Stimulated activated CD4-positive, alpha-beta T cell treated with anti-CD3 and anti-CD28 coated beads, Interleukin-1b, Interleukin-23, amount 100 ng/mL, for 48 hours (primary cell): Measurements from ENCODE around the gene AZIN2.
"Not testable (repeated sequence)": the region's sequence is repeated elsewhere in the genome, so short reads cannot be mapped to it uniquely, and the experiment has no call there.

Experiments
- DNase-seq: peaks from one replicate; pipeline ENCODE4 v3.0.0-alpha.2; 2020

Gene AZIN2

GRCh38 chr1:33131191-33131590, 50.2 kb downstream of the AZIN2 start:
- DNase-seq: no peak

DNA sequence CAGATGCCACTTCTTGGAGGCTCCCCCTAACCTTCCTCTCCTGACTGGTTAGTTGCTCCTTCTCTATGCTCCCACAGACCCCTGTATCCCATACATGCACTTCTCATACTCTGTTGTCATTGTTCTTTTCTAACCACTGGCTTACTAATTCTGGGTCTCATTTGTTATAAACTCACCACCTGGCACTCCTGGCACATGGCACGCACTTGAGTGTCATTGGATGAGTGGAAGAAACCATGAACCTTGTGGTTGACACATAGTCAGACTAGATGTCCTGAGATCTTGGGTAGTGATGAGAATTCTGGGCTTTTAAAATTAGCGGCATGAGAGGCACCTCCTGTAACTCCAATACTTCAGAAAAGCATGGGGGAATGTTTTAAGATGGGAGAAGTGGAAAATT, 51.6 kb downstream of the AZIN2 start:
- DNase-seq: peak; percentile 28

DNA sequence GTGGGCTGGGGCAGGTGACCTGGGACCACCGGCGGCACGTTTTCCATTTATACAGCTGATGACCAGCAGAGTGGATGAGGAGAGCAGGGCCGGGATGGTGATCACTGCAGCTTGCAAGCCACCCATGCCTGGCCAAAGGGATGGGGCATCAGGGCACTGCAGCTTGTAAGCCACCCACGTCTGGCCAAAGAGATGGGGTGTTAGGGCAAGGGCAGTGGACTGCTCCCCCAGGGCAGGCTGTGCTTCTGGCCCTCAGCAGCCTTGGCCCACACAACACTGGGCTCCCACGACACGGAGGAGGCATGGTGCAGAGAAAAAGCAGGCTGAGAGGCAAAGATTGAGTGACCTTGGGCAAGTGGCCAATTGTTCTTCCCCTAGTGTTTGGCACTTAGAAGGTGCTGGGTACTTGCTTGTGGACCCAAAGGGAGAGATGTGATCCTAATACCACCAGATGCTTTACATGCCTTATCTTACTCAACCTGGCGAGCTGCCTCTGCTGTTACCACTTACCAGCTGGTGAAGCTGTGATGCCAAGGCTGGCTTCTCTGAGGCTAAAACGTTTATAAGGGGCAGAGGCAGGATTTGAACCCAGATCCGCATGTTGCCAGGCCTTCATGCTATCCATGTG, 52.6 kb downstream of the AZIN2 start:
- DNase-seq: no peak

DNA sequence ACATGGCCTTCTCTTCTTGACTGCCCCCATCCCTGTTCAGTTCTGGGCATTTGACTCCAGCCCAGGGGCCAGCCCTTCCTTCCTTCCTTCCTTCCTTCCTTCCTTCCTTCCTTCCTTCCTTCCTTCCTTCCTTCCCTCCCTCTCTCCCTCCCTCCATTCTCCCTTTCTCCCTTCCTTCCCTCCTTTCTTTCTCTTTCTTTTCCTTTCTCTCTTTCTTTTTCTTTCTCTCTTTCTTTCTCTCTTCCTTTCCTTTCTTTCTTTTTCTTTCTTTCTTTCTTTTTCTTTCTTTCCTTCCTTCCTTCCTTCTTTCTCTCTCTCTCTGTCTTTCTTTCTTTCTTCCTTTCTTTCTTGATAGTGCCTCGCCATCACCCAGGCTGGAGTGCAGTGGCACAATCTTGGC, 55.1 kb downstream of the AZIN2 start:
- not testable (repeated sequence) for DNase-seq

DNA sequence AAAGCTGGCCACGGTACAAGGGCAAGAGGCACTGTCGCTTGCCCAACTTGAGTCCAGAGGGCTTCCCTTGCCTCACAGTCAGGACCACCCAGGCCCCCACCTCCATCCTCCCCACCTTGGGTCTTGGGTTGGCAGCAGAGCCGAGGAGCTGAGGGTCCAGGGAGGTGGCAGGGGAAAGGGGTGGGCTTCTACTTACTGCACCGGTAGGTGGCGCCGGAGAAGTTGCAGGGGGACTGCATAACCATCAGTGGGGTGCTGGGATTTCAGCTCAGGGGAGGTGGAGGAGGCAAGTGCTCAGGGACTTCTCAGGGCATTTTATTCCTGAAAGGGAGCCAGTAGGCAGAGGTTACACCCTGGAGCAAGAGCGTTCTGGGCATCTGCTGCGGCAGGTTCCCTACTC, 56.8 kb downstream of the AZIN2 start:
- no peak for DNase-seq

DNA sequence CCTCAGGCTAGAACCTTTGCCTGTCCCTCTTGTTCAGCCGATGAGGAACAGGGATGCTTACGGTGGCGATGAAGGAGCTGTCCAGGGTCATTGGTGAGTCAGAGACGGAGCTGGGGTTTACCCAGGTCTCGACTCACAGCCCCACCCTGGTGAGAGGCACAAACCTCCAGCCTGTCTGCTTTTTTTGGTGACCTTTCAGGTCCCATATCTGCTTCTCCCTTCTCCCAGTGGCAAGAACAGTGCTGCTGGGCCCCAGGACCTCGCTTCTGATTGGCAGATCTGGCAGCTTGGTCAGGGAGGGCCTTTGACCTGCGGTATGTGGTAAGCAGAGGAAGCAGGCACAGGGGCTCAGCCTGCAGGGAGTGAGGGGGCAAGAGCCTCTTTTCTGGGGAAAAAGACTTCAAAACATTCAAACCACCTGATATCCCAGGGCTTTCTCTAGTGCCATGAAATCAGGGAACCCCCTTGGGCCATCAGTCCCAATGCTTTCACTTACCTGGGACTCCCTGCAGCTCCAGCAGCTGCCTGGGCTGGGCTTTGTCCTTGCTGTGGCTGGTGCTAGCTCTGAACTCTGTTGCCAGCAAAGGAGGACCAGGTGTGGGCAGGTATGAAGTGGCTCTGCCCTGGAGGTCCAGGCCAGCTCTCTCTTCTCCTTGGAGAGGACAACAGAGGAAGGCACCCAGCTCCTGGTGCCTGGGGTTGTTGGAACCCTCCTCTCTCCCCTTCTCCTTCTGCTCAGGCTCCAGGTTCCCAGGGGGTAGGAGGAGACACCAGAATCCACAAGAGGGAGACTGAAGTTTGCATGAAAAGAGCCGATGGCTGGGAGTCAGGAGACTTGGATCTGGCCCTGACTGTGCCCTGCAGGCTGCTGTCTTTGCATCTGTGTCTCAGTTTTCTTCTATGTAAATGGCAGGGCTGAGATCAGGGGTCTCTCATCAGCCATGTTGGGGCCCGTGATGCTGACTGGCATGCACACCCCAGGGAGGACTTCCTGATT, 59.5 kb downstream of the AZIN2 start:
- no peak for DNase-seq

- no peak for DNase-seq
Measured at GRCh38 chr1:33141216-33141615, 60.3 kb downstream of the AZIN2 start.

DNA sequence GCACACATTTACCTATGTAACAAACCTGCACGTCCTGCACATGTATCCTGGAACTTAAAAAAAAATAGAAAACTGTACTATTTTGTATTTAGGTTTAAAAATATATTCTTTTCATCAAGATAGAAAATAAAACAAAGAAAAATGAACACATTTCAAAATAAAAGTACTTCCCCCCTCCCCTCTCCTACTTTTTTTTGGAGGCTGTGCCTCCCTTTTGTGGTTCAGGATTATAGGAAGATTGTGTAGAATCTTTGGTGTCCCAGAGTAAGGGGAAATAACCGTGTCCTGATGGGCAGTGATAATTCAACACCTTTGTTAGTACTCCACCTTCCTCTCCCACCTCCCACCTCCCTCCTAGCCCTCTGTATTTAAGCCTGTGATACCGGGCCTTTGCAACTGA, 60.8 kb downstream of the AZIN2 start:
- DNase-seq: no peak

DNA sequence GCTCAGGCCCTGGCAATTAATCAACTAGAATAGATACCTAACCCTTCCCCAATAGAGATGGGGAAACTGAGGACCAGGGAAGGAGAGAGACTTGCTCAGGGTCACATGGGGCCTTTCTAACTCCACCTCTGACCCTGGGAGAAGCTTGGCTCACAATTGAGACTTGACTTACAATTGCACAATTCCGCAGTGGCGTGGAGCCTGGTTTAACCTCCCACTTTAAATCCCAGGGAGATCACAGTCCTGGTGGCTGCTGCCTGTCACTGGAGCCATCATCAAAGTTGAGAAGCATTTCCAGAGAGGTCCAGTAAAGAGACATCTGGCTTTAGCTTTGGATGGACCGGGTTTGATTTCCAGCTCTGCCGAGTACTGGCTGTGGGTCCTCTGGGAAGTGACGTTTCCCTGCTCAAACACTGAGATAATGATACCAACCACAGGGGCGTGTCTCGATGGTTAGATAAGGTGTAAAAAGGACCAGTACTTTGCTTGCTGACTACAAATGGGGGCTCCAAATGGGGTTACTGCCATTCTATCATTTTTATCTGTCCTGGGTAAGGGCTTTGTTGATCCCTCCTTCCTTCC, 61.6 kb downstream of the AZIN2 start:
- no peak for DNase-seq

GRCh38 chr1:33143176-33143575, 62.2 kb downstream of the AZIN2 start:
- no peak for DNase-seq

GRCh38 chr1:33143698-33144097, 62.7 kb downstream of the AZIN2 start:
- no peak for DNase-seq

DNA sequence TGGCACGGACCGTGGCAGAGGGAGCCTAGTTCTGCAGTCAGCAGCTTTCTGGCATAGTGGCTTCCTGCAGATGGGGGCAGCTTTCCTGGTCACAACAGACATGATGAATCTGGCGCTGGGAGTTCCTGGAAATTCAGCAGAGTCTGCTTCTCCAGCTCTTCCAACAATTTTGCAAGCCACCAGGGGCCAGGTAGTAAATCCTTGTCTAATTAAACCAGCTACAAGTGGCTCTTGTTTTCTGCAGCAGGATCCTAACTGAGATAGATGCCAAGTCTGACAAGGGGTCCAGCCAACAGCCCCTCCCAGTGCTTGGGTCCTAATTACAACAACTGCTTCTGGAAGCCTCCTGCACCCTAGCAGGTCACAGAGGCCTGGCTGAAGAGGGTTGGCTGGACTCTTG, 65.0 kb downstream of the AZIN2 start:
- DNase-seq: no peak

- DNase-seq: no peak
Measured at GRCh38 chr1:33147275-33147996, 66.5 kb downstream of the AZIN2 start.

DNA sequence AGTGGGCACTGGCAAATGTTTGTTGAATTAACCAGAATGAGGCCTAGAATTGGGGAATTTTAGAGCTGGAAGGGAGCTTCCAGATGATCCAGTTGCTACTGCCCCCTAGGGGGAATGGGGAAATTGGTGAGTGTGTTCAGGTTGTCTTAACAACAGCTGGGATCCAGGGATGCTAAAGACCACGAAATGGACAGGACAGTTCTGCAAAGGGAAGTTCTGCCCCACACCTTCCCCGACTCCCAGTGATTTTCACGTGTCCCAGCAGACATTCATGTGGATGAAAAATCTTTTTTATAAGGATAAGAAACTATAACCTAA, 67.0 kb downstream of the AZIN2 start:
- DNase-seq: no peak

DNA sequence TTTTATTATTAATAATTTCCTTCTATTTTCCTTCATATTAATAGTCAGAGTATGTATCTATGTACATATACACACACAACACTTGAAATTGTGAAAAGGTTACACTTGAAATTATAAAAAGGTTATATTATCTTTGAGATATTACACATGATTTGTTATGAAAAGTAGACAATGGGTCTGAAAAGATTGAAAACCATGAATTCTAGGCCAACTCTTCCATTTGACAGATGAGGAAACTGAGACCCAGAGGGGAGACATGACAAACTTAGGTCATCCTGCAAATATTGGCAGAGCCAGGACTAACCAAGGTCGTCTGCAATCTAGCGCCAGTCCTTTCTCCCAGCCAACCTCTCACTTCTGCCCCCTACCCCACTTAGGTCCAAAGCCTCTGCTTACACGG, 67.7 kb downstream of the AZIN2 start:
- DNase-seq: no peak

DNA sequence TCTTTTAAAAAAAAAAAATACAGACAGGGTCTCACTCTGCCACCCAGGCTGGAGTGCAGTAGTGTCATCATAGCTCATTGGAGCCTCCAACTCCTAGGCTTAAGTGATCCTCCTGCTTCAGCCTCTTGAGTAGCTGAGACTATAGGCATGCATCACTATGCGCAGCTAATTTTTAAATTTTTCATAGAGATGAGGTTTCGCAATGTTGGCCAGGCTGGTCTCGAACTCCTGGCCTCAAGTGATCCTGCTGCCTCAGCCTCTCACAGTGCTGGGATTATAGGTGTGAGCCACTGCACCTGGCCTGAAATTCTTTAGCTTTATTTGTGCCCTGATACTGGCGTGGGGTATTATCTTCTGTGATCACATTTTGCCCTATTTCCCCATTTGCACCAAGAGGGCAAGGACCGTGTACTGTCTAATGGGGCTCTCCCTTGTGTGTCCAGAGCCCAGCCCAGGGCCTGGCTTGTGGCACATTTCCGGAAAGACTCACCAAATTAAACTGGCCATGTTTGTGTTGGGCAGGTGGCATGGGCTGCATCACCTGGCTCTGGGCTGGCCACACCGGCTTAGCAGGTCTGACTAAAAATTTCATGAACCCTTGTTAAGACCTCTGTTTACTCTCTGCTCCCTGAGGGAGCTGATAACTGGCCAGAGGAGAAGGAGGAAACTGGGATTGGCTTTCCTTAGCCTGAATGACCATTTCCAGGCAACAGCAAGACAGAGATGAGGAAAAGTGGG, 68.7 kb downstream of the AZIN2 start:
- DNase-seq: no peak

GRCh38 chr1:33150522-33150921, 69.6 kb downstream of the AZIN2 start:
- DNase-seq: no peak

GRCh38 chr1:33151116-33151515, 70.2 kb downstream of the AZIN2 start:
- DNase-seq: no peak

GRCh38 chr1:33152685-33153432, 71.9 kb downstream of the AZIN2 start:
- no peak for DNase-seq

DNA sequence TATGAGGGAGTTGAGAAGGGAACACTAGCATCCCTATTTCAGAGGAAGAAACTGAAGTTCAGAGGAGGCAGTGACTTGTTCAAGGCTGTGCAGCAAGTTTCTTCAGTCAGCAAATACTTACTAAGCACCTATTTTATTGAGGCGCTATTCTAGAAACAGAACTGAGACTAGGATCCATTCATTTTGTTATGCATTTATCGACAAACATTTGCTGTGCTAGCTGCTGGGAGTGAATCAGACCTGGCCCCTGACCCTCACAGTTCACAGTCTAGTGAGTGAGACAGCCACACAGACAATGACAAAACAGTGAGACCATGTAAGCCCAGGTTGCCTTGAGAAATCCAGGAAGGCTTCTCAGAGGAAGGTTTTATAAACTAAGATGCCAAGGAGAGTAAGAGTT, 72.7 kb downstream of the AZIN2 start:
- DNase-seq: no peak

DNA sequence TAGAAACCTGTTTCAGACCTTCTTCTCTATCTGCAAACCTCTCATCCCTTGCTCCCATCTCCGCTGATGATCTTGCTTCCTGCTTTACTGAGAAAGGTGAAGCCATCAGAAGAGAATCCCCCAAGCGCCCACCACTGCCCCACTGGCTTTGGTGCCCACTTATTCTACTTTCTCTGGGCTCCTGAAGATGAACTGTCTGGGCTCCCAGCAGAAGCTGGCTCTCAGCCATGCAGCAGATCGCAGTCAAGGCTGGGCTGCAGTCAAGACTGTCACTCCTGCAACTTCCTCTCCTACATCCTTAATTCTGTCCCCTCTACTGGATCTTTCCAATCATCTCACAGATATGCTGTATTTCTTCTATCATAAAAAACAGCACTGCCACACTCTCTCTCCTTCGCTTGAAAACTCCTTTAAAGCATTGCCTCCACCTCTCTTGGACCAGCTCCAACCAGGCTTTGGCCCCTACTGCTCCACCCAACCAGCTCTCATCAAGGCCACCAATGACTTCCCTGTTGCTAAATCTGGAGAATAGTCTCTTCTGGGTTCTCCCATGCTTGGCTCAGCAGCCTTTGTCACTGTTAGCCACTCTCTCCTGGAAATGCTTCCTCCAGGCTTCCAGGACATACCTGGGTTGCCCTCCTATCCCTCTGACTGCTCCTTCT, 75.1 kb downstream of the AZIN2 start:
- no peak for DNase-seq
